D721Med (cell line): ENCODE measurements around the gene PRPS2.

Experiments used
- DNase-seq: peaks from one replicate; pipeline ENCODE4 v3.0.0; 2011; ENCODE audit warnings: low spot score; ENCODE audit not compliant: insufficient read length
- FAIRE-seq: peaks from 2 replicates; lab custom pipeline; 2011; peaks lifted over from hg19 to GRCh38; lab: Jason Lieb, UNC
- CTCF ChIP-seq: IDR thresholded peaks from 2 replicates; pipeline ENCODE4 v1.5.1; 2012; ENCODE audit warnings: mild to moderate bottlenecking, control low read depth; ENCODE audit not compliant: insufficient read depth; ENCODE audit errors: missing control alignments

The PRPS2 gene

GRCh38 chrX:12867685-12868084, 76.5 kb downstream of the PRPS2 start:
- DNase-seq (no peak), FAIRE-seq (no peak)
- TF ChIP-seq CTCF: no peak

- DNase-seq (no peak), FAIRE-seq (no peak)
- TF ChIP-seq CTCF: no peak
These were observed 77.5 kb downstream of the PRPS2 start for GRCh38 chrX:12868747-12869146.

- DNase-seq (no peak), FAIRE-seq (no peak)
- TF ChIP-seq CTCF: no peak
These were observed 80.0 kb downstream of the PRPS2 start for GRCh38 chrX:12871257-12871656.

GRCh38 chrX:12872741-12873140, 81.5 kb downstream of the PRPS2 start:
- TF ChIP-seq CTCF: no peak
- FAIRE-seq: no peak
- DNase-seq: no peak
